Hepatocyte (in vitro differentiated cells): Measurements from ENCODE around the gene CREB5. TPM values are rescaled to one million over a fixed set of nuclear protein-coding genes. Genes with fewer than 3 reads are reported as not detected.

Experiments used
- DNase-seq: peaks from one replicate; pipeline ENCODE4 v3.0.0-alpha.2; 2016; ENCODE audit warnings: low spot score
- H2AFZ ChIP-seq: fragments of 200-600 bp; sonication (generic); 2 replicates; pipeline ENCODE4 v1.6.0; 2016; ENCODE audit warnings: antibody characterized with exemption, mild to moderate bottlenecking
- H3K27ac ChIP-seq: fragments of 200-600 bp; sonication (generic); 2 replicates; pipeline ENCODE4 v1.5.1; 2016; ENCODE audit warnings: mild to moderate bottlenecking
- H3K27me3 ChIP-seq: fragments of 200-600 bp; sonication (generic); 2 replicates; pipeline ENCODE4 v1.6.1; 2016
- H3K36me3 ChIP-seq: fragments of 200-600 bp; sonication (generic); replicated peaks from 2 replicates; pipeline ENCODE4 v1.5.1; 2016; ENCODE audit warnings: low read depth; ENCODE audit not compliant: insufficient read depth
- H3K4me1 ChIP-seq: fragments of 200-600 bp; sonication (generic); 2 replicates; pipeline ENCODE4 v1.5.1; 2016; ENCODE audit warnings: mild to moderate bottlenecking, moderate library complexity; ENCODE audit not compliant: insufficient read depth
- H3K4me2 ChIP-seq: fragments of 200-600 bp; sonication (generic); 2 replicates; pipeline ENCODE4 v1.6.0; 2016
- H3K4me3 ChIP-seq: fragments of 200-600 bp; sonication (generic); 2 replicates; pipeline ENCODE4 v1.5.1; 2016; ENCODE audit warnings: mild to moderate bottlenecking
- H3K79me2 ChIP-seq: fragments of 200-600 bp; sonication (generic); 2 replicates; pipeline ENCODE4 v1.6.0; 2017; ENCODE audit warnings: mild to moderate bottlenecking
- H3K9me2 ChIP-seq: fragments of 200-600 bp; sonication (generic); replicated peaks from 2 replicates; pipeline ENCODE4 v1.6.0; 2017; ENCODE audit warnings: mild to moderate bottlenecking; ENCODE audit not compliant: insufficient read depth
- H3K9me3 ChIP-seq: fragments of 200-600 bp; sonication (generic); 2 replicates; pipeline ENCODE4 v1.5.1; 2016; ENCODE audit warnings: low read depth, mild to moderate bottlenecking
- H4K20me1 ChIP-seq: fragments of 200-600 bp; sonication (generic); 2 replicates; pipeline ENCODE4 v1.6.0; 2016; ENCODE audit warnings: mild to moderate bottlenecking; ENCODE audit not compliant: insufficient read depth, poor library complexity, severe bottlenecking
- CTCF ChIP-seq: fragments of 200-600 bp; sonication (generic); IDR thresholded peaks from 2 replicates; pipeline ENCODE4 v1.5.1; 2016; ENCODE audit warnings: antibody characterized with exemption, mild to moderate bottlenecking; ENCODE audit not compliant: poor library complexity
- EZH2 ChIP-seq: fragments of 200-600 bp; sonication (generic); IDR thresholded peaks from 2 replicates; pipeline ENCODE4 v1.6.1; 2016; ENCODE audit warnings: antibody characterized with exemption, mild to moderate bottlenecking, borderline replicate concordance
- EZH2phosphoT487 ChIP-seq: fragments of 200-600 bp; sonication (generic); IDR thresholded peaks from one replicate; pipeline ENCODE4 v1.6.1; 2018; ENCODE audit warnings: antibody characterized with exemption, mild to moderate bottlenecking, low read depth, moderate library complexity; ENCODE audit not compliant: unreplicated experiment, severe bottlenecking
- WGBS: methylation state at CpG from one replicate; pipeline ENCODE4 v1.1.6; 2016; ENCODE audit warnings: low lambda C conversion rate; ENCODE audit errors: missing lambda C conversion rate; 5-methylcytosine and 5-hydroxymethylcytosine counted together
- polyA plus RNA-seq: library from polyadenylated mRNA; unstranded; fragments of >200 nt; fragmentation: Nextera tagmentation; extraction: Ambion mirVana; gene quantifications from 2 replicates; pipeline ENCODE4 v1.2.1, GENCODE V29; 2016
- total RNA-seq: library from RNA; depleted of rRNA; stranded (reverse); fragments of >200 nt; gene quantifications from 2 replicates; pipeline ENCODE4 v1.2.3, GENCODE V29; 2014

CREB5 gene
- total and polyA plus RNA-seq, 2 experiments from 2014 or later, result 14.0 to 27.9 TPM

- 60% methylated on average over 8 of the region's 8 CpGs for WGBS
These were observed 54.0 kb downstream of the CREB5 start for GRCh38 chr7:28466341-28466740.

GRCh38 chr7:28466885-28467284 is 54.6 kb downstream of the CREB5 start:
- no peaks in the 10 kb centered on the region for H3K9me2 ChIP-seq
- DNase-seq, result no peak
- H2AFZ ChIP-seq, result no peak overlapping the region
- WGBS, result 100% methylated on average over 1 of the region's 1 CpG
- H3K9me3 ChIP-seq, result no peaks in the 10 kb centered on the region
- no peaks in the 10 kb centered on the region for H3K79me2 ChIP-seq
- no peak overlapping the region for H3K27ac ChIP-seq
- no peak overlapping the region for H3K4me2 ChIP-seq
- H3K4me3 ChIP-seq, result no peak overlapping the region
- no peak for TF ChIP-seq EZH2phosphoT487
- no peak for TF ChIP-seq EZH2
- TF ChIP-seq CTCF, result no peak
- H3K27me3 ChIP-seq, result no peaks in the 10 kb centered on the region
- no peaks in the 10 kb centered on the region for H4K20me1 ChIP-seq
- H3K36me3 ChIP-seq, result no peaks in the 10 kb centered on the region
- peaks cover 6% of the 10 kb centered on the region for H3K4me1 ChIP-seq

More at GRCh38 chr7:28466341-28466740, 54.0 kb downstream of the CREB5 start:
- Histone ChIP-seq H3K27ac (no peak overlapping the region), H3K4me2 (no peak overlapping the region), H2AFZ (no peak overlapping the region), H3K79me2 (no peaks in the 10 kb centered on the region), H3K4me1 (peaks cover 6% of the 10 kb centered on the region), H3K9me2 (no peaks in the 10 kb centered on the region), H3K36me3 (no peaks in the 10 kb centered on the region), H3K4me3 (no peak overlapping the region), H3K27me3 (no peaks in the 10 kb centered on the region), H4K20me1 (no peaks in the 10 kb centered on the region), H3K9me3 (no peaks in the 10 kb centered on the region)
- no peak for DNase-seq
- TF ChIP-seq EZH2phosphoT487, result no peak
- no peak for TF ChIP-seq CTCF
- no peak for TF ChIP-seq EZH2

DNA sequence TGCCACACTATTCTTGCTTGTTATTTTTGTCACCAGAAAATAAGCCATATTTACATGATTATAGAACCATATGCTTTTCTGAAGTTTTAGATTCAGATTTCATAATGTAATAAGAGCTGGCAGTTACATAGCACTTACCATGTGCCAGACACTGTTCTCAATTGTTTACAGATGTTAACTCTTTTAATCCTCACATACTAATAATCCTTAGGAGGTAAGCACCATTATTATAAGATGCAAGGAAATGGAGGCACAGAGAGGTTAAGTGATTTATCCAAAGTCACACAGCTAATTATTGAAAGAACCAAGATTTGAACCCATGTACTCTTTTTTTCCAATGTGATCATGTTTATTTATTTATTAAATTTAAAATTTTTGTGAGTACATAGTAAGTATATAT is 57.2 kb downstream of the CREB5 start:
- TF ChIP-seq EZH2 (no peak), EZH2phosphoT487 (no peak), CTCF (no peak)
- DNase-seq, result no peak
- Histone ChIP-seq H3K27ac (no peak overlapping the region), H3K4me2 (no peak overlapping the region), H3K36me3 (no peaks in the 10 kb centered on the region), H3K4me3 (no peak overlapping the region), H3K79me2 (no peaks in the 10 kb centered on the region), H3K9me2 (no peaks in the 10 kb centered on the region), H2AFZ (no peak overlapping the region), H3K27me3 (no peaks in the 10 kb centered on the region), H3K4me1 (peaks cover 6% of the 10 kb centered on the region), H3K9me3 (no peaks in the 10 kb centered on the region), H4K20me1 (no peaks in the 10 kb centered on the region)

DNA sequence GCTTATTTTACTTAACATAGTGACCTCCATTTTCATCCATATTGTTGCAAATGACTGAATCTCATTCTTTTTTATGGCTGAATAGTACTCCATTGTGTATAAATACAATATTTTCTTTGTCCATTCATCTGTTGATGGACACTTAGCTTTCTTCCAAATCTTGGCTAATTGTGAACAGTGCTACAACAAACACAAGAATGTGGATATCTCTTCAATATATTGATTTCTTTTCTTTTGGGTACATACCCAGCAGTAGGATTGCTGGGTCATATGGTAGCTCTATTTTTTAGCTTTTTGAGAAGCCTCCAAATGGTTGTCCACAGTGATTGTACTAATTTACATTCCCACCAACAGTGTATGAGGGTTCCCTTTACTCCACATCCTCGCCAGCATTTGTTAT is 58.0 kb downstream of the CREB5 start:
- H3K36me3 ChIP-seq, result no peaks in the 10 kb centered on the region
- no peak overlapping the region for H2AFZ ChIP-seq
- H3K4me1 ChIP-seq, result peaks cover 6% of the 10 kb centered on the region
- H3K27me3 ChIP-seq, result no peaks in the 10 kb centered on the region
- no peak for TF ChIP-seq EZH2phosphoT487
- TF ChIP-seq CTCF, result no peak
- no peak for TF ChIP-seq EZH2
- no peaks in the 10 kb centered on the region for H4K20me1 ChIP-seq
- H3K27ac ChIP-seq, result no peak overlapping the region
- 93% methylated on average over 1 of the region's 1 CpG for WGBS
- H3K9me3 ChIP-seq, result no peaks in the 10 kb centered on the region
- DNase-seq, result no peak
- H3K4me2 ChIP-seq, result no peak overlapping the region
- H3K9me2 ChIP-seq, result no peaks in the 10 kb centered on the region
- H3K79me2 ChIP-seq, result no peaks in the 10 kb centered on the region
- H3K4me3 ChIP-seq, result no peak overlapping the region
